ENCODE results near the gene PLCXD1.

- TF ChIP-seq POLR2A (IDR thresholded peaks at IDR 0.05) (no peak), CTCF (IDR thresholded peaks at IDR 0.05) (no peak)
Measured at GRCh38 chrX:334971-335757, 54.0 kb downstream of the PLCXD1 start.
